Measurements from ENCODE around the gene CERS2.
"Not testable (repeated sequence)": the region's sequence is repeated elsewhere in the genome, so short reads cannot be mapped to it uniquely, and the experiment has no call there.

The CERS2 gene

GRCh38 chr1:150968491-150968890 lies 6.1 kb downstream of the CERS2 start:
- DNase-seq (ENCODE audit: low spot score in 2 of 2) (no peak), ATAC-seq (ENCODE audit: low read depth) (no peak)
- Mint-ChIP-seq H3K27me3 (no peaks in the 10 kb centered on the region), H3K4me3 (no peak overlapping the region), H3K27ac (peak overlapping the region; percentile 74), H3K9me3 (no peaks in the 10 kb centered on the region), H3K36me3 (peaks cover 35% of the 10 kb centered on the region), H3K4me1 (peaks cover 26% of the 10 kb centered on the region)

- H3K27ac Mint-ChIP-seq: peak overlapping the region; percentile 74
- H3K27me3 Mint-ChIP-seq: no peaks in the 10 kb centered on the region
- DNase-seq (ENCODE audit: low spot score in 2 of 2): no peak
- H3K4me3 Mint-ChIP-seq: no peak overlapping the region
- no peaks in the 10 kb centered on the region for H3K9me3 Mint-ChIP-seq
- H3K36me3 Mint-ChIP-seq: peaks cover 40% of the 10 kb centered on the region
- peaks cover 20% of the 10 kb centered on the region for H3K4me1 Mint-ChIP-seq
- ATAC-seq (ENCODE audit: low read depth): no peak
These were observed 6.7 kb downstream of the CERS2 start for GRCh38 chr1:150967936-150968335.

- H3K27ac Mint-ChIP-seq: no peak overlapping the region
- ATAC-seq (ENCODE audit: low read depth) (no peak), DNase-seq (ENCODE audit: low spot score in 2 of 2) (no peak)
- H3K27me3 Mint-ChIP-seq: no peaks in the 10 kb centered on the region
- H3K36me3 Mint-ChIP-seq: peaks cover 45% of the 10 kb centered on the region
- no peaks in the 10 kb centered on the region for H3K9me3 Mint-ChIP-seq
- no peak overlapping the region for H3K4me3 Mint-ChIP-seq
- peaks cover 6% of the 10 kb centered on the region for H3K4me1 Mint-ChIP-seq
These were observed 8.6 kb downstream of the CERS2 start for GRCh38 chr1:150966011-150966410.

GRCh38 chr1:150965605-150966004 lies 9.0 kb downstream of the CERS2 start:
- H3K27ac Mint-ChIP-seq: no peak overlapping the region
- peaks cover 46% of the 10 kb centered on the region for H3K36me3 Mint-ChIP-seq
- no peak for DNase-seq (ENCODE audit: low spot score in 2 of 2)
- no peaks in the 10 kb centered on the region for H3K27me3 Mint-ChIP-seq
- H3K4me3 Mint-ChIP-seq: no peak overlapping the region
- no peak for ATAC-seq (ENCODE audit: low read depth)
- H3K9me3 Mint-ChIP-seq: no peaks in the 10 kb centered on the region
- peaks cover 2% of the 10 kb centered on the region for H3K4me1 Mint-ChIP-seq

- no peak for ATAC-seq (ENCODE audit: low read depth)
- Mint-ChIP-seq H3K9me3 (no peaks in the 10 kb centered on the region), H3K27ac (peak overlapping the region; percentile 32), H3K4me1 (no peaks in the 10 kb centered on the region), H3K4me3 (no peak overlapping the region), H3K27me3 (no peaks in the 10 kb centered on the region), H3K36me3 (peaks cover 55% of the 10 kb centered on the region)
- no peak for DNase-seq (ENCODE audit: low spot score in 2 of 2)
These were observed 10.5 kb downstream of the CERS2 start for GRCh38 chr1:150964164-150964489.

GRCh38 chr1:150963321-150964163 lies 11.1 kb downstream of the CERS2 start:
- Mint-ChIP-seq H3K27me3 (no peaks in the 10 kb centered on the region), H3K27ac (peak overlapping the region; percentile 56), H3K36me3 (peaks cover 52% of the 10 kb centered on the region), H3K4me1 (no peaks in the 10 kb centered on the region), H3K9me3 (no peaks in the 10 kb centered on the region), H3K4me3 (no peak overlapping the region)
- ATAC-seq (ENCODE audit: low read depth): no peak
- no peak for DNase-seq (ENCODE audit: low spot score in 2 of 2)

GRCh38 chr1:150961756-150962155 lies 12.9 kb downstream of the CERS2 start:
- H3K9me3 Mint-ChIP-seq: no peaks in the 10 kb centered on the region
- ATAC-seq (ENCODE audit: low read depth) (no peak), DNase-seq (ENCODE audit: low spot score in 2 of 2) (no peak)
- H3K4me3 Mint-ChIP-seq: no peak overlapping the region
- no peak overlapping the region for H3K27ac Mint-ChIP-seq
- H3K36me3 Mint-ChIP-seq: peaks cover 44% of the 10 kb centered on the region
- H3K4me1 Mint-ChIP-seq: no peaks in the 10 kb centered on the region
- H3K27me3 Mint-ChIP-seq: no peaks in the 10 kb centered on the region

GRCh38 chr1:150960646-150961045 lies 14.0 kb downstream of the CERS2 start:
- Mint-ChIP-seq H3K9me3 (no peaks in the 10 kb centered on the region), H3K27ac (no peak overlapping the region), H3K27me3 (no peaks in the 10 kb centered on the region), H3K36me3 (peaks cover 40% of the 10 kb centered on the region), H3K4me1 (no peaks in the 10 kb centered on the region), H3K4me3 (no peak overlapping the region)
- DNase-seq (ENCODE audit: low spot score in 2 of 2) (no peak), ATAC-seq (ENCODE audit: low read depth) (no peak)

- Mint-ChIP-seq H3K4me3 (no peak overlapping the region), H3K36me3 (peaks cover 32% of the 10 kb centered on the region)
These were observed 17.0 kb downstream of the CERS2 start for GRCh38 chr1:150957666-150958065.

GRCh38 chr1:150955280-150955679 lies 19.4 kb downstream of the CERS2 start:
- Mint-ChIP-seq H3K36me3 (peaks cover 40% of the 10 kb centered on the region), H3K4me1 (peaks cover 2% of the 10 kb centered on the region), H3K9me3 (no peaks in the 10 kb centered on the region), H3K27ac (no peak overlapping the region), H3K27me3 (no peaks in the 10 kb centered on the region), H3K4me3 (no peak overlapping the region)
- DNase-seq (ENCODE audit: low spot score in 2 of 2) (no peak), ATAC-seq (ENCODE audit: low read depth) (no peak)

More at GRCh38 chr1:150957666-150958065, 17.0 kb downstream of the CERS2 start:
- H3K27me3 Mint-ChIP-seq: no peaks in the 10 kb centered on the region
- ATAC-seq (ENCODE audit: low read depth): no peak
- no peaks in the 10 kb centered on the region for H3K9me3 Mint-ChIP-seq
- H3K27ac Mint-ChIP-seq: no peak overlapping the region
- H3K4me1 Mint-ChIP-seq: no peaks in the 10 kb centered on the region
- DNase-seq (ENCODE audit: low spot score in 2 of 2): no peak

- Mint-ChIP-seq H3K9me3 (no peaks in the 10 kb centered on the region), H3K36me3 (peaks cover 39% of the 10 kb centered on the region), H3K4me3 (no peak overlapping the region), H3K27ac (no peak overlapping the region), H3K27me3 (no peaks in the 10 kb centered on the region), H3K4me1 (peaks cover 2% of the 10 kb centered on the region)
- DNase-seq (ENCODE audit: low spot score in 2 of 2) (no peak), ATAC-seq (ENCODE audit: low read depth) (no peak)
These were observed 19.9 kb downstream of the CERS2 start for GRCh38 chr1:150954708-150955107.

- no peak for DNase-seq (ENCODE audit: low spot score in 2 of 2)
- Mint-ChIP-seq H3K9me3 (no peaks in the 10 kb centered on the region), H3K4me1 (no peaks in the 10 kb centered on the region), H3K36me3 (peaks cover 42% of the 10 kb centered on the region), H3K27ac (peak overlapping the region; percentile 73), H3K4me3 (no peak overlapping the region), H3K27me3 (no peaks in the 10 kb centered on the region)
- no peak for ATAC-seq (ENCODE audit: low read depth)
These were observed 29.8 kb downstream of the CERS2 start for GRCh38 chr1:150944856-150945255.

- peaks cover 47% of the 10 kb centered on the region for H3K36me3 Mint-ChIP-seq
- H3K9me3 Mint-ChIP-seq: peaks cover 2% of the 10 kb centered on the region
- H3K4me3 Mint-ChIP-seq: no peak overlapping the region
- H3K27ac Mint-ChIP-seq: no peak overlapping the region
- DNase-seq (ENCODE audit: low spot score in 2 of 2) (no peak), ATAC-seq (ENCODE audit: low read depth) (no peak)
- H3K4me1 Mint-ChIP-seq: peaks cover 11% of the 10 kb centered on the region
- no peaks in the 10 kb centered on the region for H3K27me3 Mint-ChIP-seq
These were observed 42.9 kb downstream of the CERS2 start for GRCh38 chr1:150931773-150932172.

- not testable (repeated sequence) for H3K27ac Mint-ChIP-seq; DNase-seq (ENCODE audit: low spot score in 2 of 2); H3K27me3 Mint-ChIP-seq; H3K4me3 Mint-ChIP-seq; H3K4me1 Mint-ChIP-seq; ATAC-seq (ENCODE audit: low read depth); H3K9me3 Mint-ChIP-seq
- peaks cover 36% of the 10 kb centered on the region for H3K36me3 Mint-ChIP-seq
These were observed 45.9 kb downstream of the CERS2 start for GRCh38 chr1:150928775-150929174.

- Mint-ChIP-seq H3K27me3 (no peaks in the 10 kb centered on the region), H3K4me1 (peaks cover 6% of the 10 kb centered on the region), H3K36me3 (peaks cover 36% of the 10 kb centered on the region), H3K4me3 (no peak overlapping the region), H3K27ac (no peak overlapping the region), H3K9me3 (peaks cover 2% of the 10 kb centered on the region)
- no peak for ATAC-seq (ENCODE audit: low read depth)
- no peak for DNase-seq (ENCODE audit: low spot score in 2 of 2)
These were observed 46.3 kb downstream of the CERS2 start for GRCh38 chr1:150928286-150928685.
